DLD1 (cell line): ENCODE data around the gene ATP8B4.
"Not testable (repeated sequence)": the region's sequence is repeated elsewhere in the genome, so short reads cannot be mapped to it uniquely, and the experiment has no call there.

Experiments used
- in situ Hi-C: cut with HindIII; loops from 2 replicates; pipeline ENCODE4 v1.10.0; 2017; ENCODE audit warnings: low sequenced_read_pairs

Gene ATP8B4

GRCh38 chr15:50141856-50142255 lies 22.8 kb upstream of the ATP8B4 start:
- in situ Hi-C loops: no loop called here

GRCh38 chr15:50140983-50141382 lies 21.9 kb upstream of the ATP8B4 start:
- in situ Hi-C loops: no loop called here

GRCh38 chr15:50140098-50140497 lies 21.1 kb upstream of the ATP8B4 start:
- in situ Hi-C loops: no loop called here

- in situ Hi-C loops: no loop called here
Measured at GRCh38 chr15:50138391-50138790, 19.4 kb upstream of the ATP8B4 start.

GRCh38 chr15:50137893-50138292 lies 18.9 kb upstream of the ATP8B4 start:
- in situ Hi-C loops: no loop called here

GRCh38 chr15:50137330-50137761 lies 18.3 kb upstream of the ATP8B4 start:
- in situ Hi-C loops: no loop called here

GRCh38 chr15:50135031-50135551 lies 16.1 kb upstream of the ATP8B4 start:
- in situ Hi-C loops: no loop called here

GRCh38 chr15:50134524-50135024 lies 15.5 kb upstream of the ATP8B4 start:
- in situ Hi-C loops: no loop called here

GRCh38 chr15:50132251-50132984 lies 13.4 kb upstream of the ATP8B4 start:
- in situ Hi-C loops: not testable (repeated sequence)

- in situ Hi-C loops: no loop called here
Measured at GRCh38 chr15:50131617-50132016, 12.6 kb upstream of the ATP8B4 start.

GRCh38 chr15:50128266-50128665 lies 9.2 kb upstream of the ATP8B4 start:
- in situ Hi-C loops: no loop called here

- in situ Hi-C loops: no loop called here
Measured at GRCh38 chr15:50127255-50127777, 8.3 kb upstream of the ATP8B4 start.

GRCh38 chr15:50126072-50126471 lies 7.0 kb upstream of the ATP8B4 start:
- in situ Hi-C loops: no loop called here

GRCh38 chr15:50124631-50125030 lies 5.6 kb upstream of the ATP8B4 start:
- in situ Hi-C loops: no loop called here

GRCh38 chr15:50123861-50124557 lies 5.0 kb upstream of the ATP8B4 start:
- in situ Hi-C loops: no loop called here

- in situ Hi-C loops: no loop called here
Measured at GRCh38 chr15:50120729-50121128, 1.7 kb upstream of the ATP8B4 start.

GRCh38 chr15:50117431-50118027 lies 1.5 kb downstream of the ATP8B4 start:
- in situ Hi-C loops: no loop called here

GRCh38 chr15:50116477-50116876 lies 2.6 kb downstream of the ATP8B4 start:
- in situ Hi-C loops: no loop called here

GRCh38 chr15:50113992-50114780 lies 4.8 kb downstream of the ATP8B4 start:
- in situ Hi-C loops: no loop called here

GRCh38 chr15:50113187-50113505 lies 5.9 kb downstream of the ATP8B4 start:
- in situ Hi-C loops: no loop called here
